Nephron (organoid): ENCODE data around the gene LCOR.
"Not testable (repeated sequence)": the region's sequence is repeated elsewhere in the genome, so short reads cannot be mapped to it uniquely, and the experiment has no call there.

Source experiments
- H3K27ac Mint-ChIP-seq, 3 experiments: 2 replicates each; pipeline ENCODE4 v1.8.0; 2020; ENCODE audit warnings: mixed read lengths in 3 of 3, mild to moderate bottlenecking in 2 of 3, moderate library complexity in 1 of 3
- H3K27me3 Mint-ChIP-seq: 2 replicates; pipeline ENCODE4 v1.8.0; 2021; ENCODE audit warnings: low read depth, mild to moderate bottlenecking, moderate library complexity, mixed read lengths
- H3K36me3 Mint-ChIP-seq: 2 replicates; pipeline ENCODE4 v1.8.0; 2020; ENCODE audit warnings: low read depth, mixed read lengths
- H3K4me1 Mint-ChIP-seq: 2 replicates; pipeline ENCODE4 v1.8.0; 2020; ENCODE audit warnings: mixed read lengths
- H3K4me3 Mint-ChIP-seq, 3 experiments: 2 replicates each; pipeline ENCODE4 v1.8.0; 2020; ENCODE audit warnings: mild to moderate bottlenecking in 3 of 3, mixed read lengths in 3 of 3, moderate library complexity in 2 of 3
- H3K9me3 Mint-ChIP-seq: 2 replicates; pipeline ENCODE4 v1.8.0; 2020; ENCODE audit warnings: mixed read lengths
- CTCF ChIP-seq, 3 experiments: fragments of 200-600 bp; sonication (generic); IDR thresholded peaks; one replicate each; pipeline ENCODE4 v1.5.0; 2021; ENCODE audit warnings: antibody characterized with exemption in 3 of 3; ENCODE audit not compliant: unreplicated experiment in 3 of 3

LCOR gene

GRCh38 chr10:96843823-96844222, 11.7 kb downstream of the LCOR start:
- peaks cover 23% of the 10 kb centered on the region for H3K4me1 Mint-ChIP-seq

GRCh38 chr10:96846395-96846794, 14.3 kb downstream of the LCOR start:
- Mint-ChIP-seq H3K27ac (no peak overlapping the region), H3K4me1 (peaks cover 23% of the 10 kb centered on the region), H3K36me3 (peaks cover 5% of the 10 kb centered on the region), H3K9me3 (no peaks in the 10 kb centered on the region), H3K4me3 (no peak overlapping the region), H3K27me3 (no peaks in the 10 kb centered on the region)
- no peak for TF ChIP-seq CTCF (IDR thresholded peaks at IDR 0.05; ENCODE audit: unreplicated experiment in 3 of 3)

More at GRCh38 chr10:96843823-96844222, 11.7 kb downstream of the LCOR start:
- no peak for TF ChIP-seq CTCF (IDR thresholded peaks at IDR 0.05; ENCODE audit: unreplicated experiment in 3 of 3)
- Mint-ChIP-seq H3K9me3 (no peaks in the 10 kb centered on the region), H3K4me3 (no peak overlapping the region), H3K27ac (no peak overlapping the region), H3K27me3 (no peaks in the 10 kb centered on the region), H3K36me3 (peaks cover 4% of the 10 kb centered on the region)

GRCh38 chr10:96846926-96847325, 14.8 kb downstream of the LCOR start:
- Mint-ChIP-seq H3K4me3 (no peak overlapping the region), H3K36me3 (peaks cover 6% of the 10 kb centered on the region)

GRCh38 chr10:96847356-96847755, 15.3 kb downstream of the LCOR start:
- H3K9me3 Mint-ChIP-seq, result not testable (repeated sequence)

More at GRCh38 chr10:96846926-96847325, 14.8 kb downstream of the LCOR start:
- H3K9me3 Mint-ChIP-seq, result no peaks in the 10 kb centered on the region
- H3K27ac Mint-ChIP-seq, result no peak overlapping the region
- H3K27me3 Mint-ChIP-seq, result no peaks in the 10 kb centered on the region
- peaks cover 23% of the 10 kb centered on the region for H3K4me1 Mint-ChIP-seq
- TF ChIP-seq CTCF (IDR thresholded peaks at IDR 0.05; ENCODE audit: unreplicated experiment in 3 of 3), result no peak

GRCh38 chr10:96850113-96850512, 18.0 kb downstream of the LCOR start:
- no peak overlapping the region for H3K27ac Mint-ChIP-seq
- peaks cover 5% of the 10 kb centered on the region for H3K4me1 Mint-ChIP-seq
- no peaks in the 10 kb centered on the region for H3K9me3 Mint-ChIP-seq
- H3K36me3 Mint-ChIP-seq, result peaks cover 6% of the 10 kb centered on the region
- no peak overlapping the region for H3K4me3 Mint-ChIP-seq
- no peaks in the 10 kb centered on the region for H3K27me3 Mint-ChIP-seq
- TF ChIP-seq CTCF (IDR thresholded peaks at IDR 0.05; ENCODE audit: unreplicated experiment in 3 of 3), result no peak

More at GRCh38 chr10:96847356-96847755, 15.3 kb downstream of the LCOR start:
- H3K27ac Mint-ChIP-seq, H3K36me3 Mint-ChIP-seq, H3K27me3 Mint-ChIP-seq, H3K4me3 Mint-ChIP-seq: not testable (repeated sequence)
- peaks cover 23% of the 10 kb centered on the region for H3K4me1 Mint-ChIP-seq

GRCh38 chr10:96850825-96851224, 18.7 kb downstream of the LCOR start:
- Mint-ChIP-seq H3K27ac (no peak overlapping the region), H3K36me3 (peaks cover 6% of the 10 kb centered on the region), H3K4me1 (peaks cover 5% of the 10 kb centered on the region), H3K27me3 (no peaks in the 10 kb centered on the region), H3K9me3 (no peaks in the 10 kb centered on the region), H3K4me3 (no peak overlapping the region)
- TF ChIP-seq CTCF (IDR thresholded peaks at IDR 0.05; ENCODE audit: unreplicated experiment in 3 of 3), result no peak
